Left lung (tissue), 14 donors: ENCODE measurements around the gene IREB2. TPM values are rescaled to one million over a fixed set of nuclear protein-coding genes. Genes with fewer than 3 reads are reported as not detected.

Source experiments
- ATAC-seq: fragments of 200-7000 bp; cut with Tn5 transposase; one replicate; pipeline ENCODE4 v1.9.1; 2020; ENCODE audit warnings: moderate library complexity
- DNase-seq, 4 donors: peaks; one replicate each; pipeline ENCODE4 v3.0.0-alpha.2; 2013 to 2020
- H3K27ac ChIP-seq, 2 donors: fragments of 200-600 bp; sonication (generic) in 1 of 2; one replicate each; pipeline versions ENCODE4 v1.5.0 to v1.8.0; 2020 to 2021
- H3K27me3 ChIP-seq, 2 donors: fragments of 200-600 bp; sonication (generic) in 1 of 2; one replicate each; pipeline versions ENCODE4 v1.5.0 to v1.8.0; 2020 to 2021
- H3K36me3 ChIP-seq, 2 donors: fragments of 200-600 bp; sonication (generic) in 1 of 2; one replicate each; pipeline versions ENCODE4 v1.5.0 to v1.8.0; 2020 to 2021
- H3K4me1 ChIP-seq, 2 donors: fragments of 200-600 bp; one replicate each; pipeline ENCODE4 v1.8.0; 2021
- H3K4me3 ChIP-seq, 2 donors: fragments of 200-600 bp; sonication (generic) in 1 of 2; one replicate each; pipeline versions ENCODE4 v1.5.0 to v1.8.0; 2020 to 2021; ENCODE audit warnings: mild to moderate bottlenecking in 1 of 2
- H3K9me3 ChIP-seq, 2 donors: fragments of 200-600 bp; sonication (generic) in 1 of 2; one replicate each; pipeline versions ENCODE4 v1.5.0 to v1.8.0; 2020 to 2021
- intact Hi-C, 2 donors: fragments of 100-400 bp; cut with DNase I; formaldehyde crosslinking; loops; one replicate each; pipeline versions ENCODE4 v1.11.2 to v1.14.2; 2022
- long read RNA-seq, 12 donors: library from polyadenylated mRNA in 2 of 12; unstranded in 2 of 12; transcript quantifications; one replicate each; pipeline ENCODE4 v2.0.0 and lab custom pipeline, GENCODE V29; 2019 to 2026
- polyA plus RNA-seq, 6 donors: library from polyadenylated mRNA; unstranded; fragments of 120-200 nt; gene quantifications; one replicate each; pipeline ENCODE4 v1.2.1, GENCODE V29; 2013; ENCODE audit not compliant: insufficient read length in 6 of 6
- total RNA-seq, 2 donors: library from RNA; stranded (reverse); fragmentation: NEBNext Ultra II Directional; extraction: Animal tissue kit (Norgen Biotek cat#: 25700); gene quantifications; one replicate each; pipeline ENCODE4 v1.2.1, GENCODE V29; 2021
- TF ChIP-seq, protein P1 (sequence below), 2 donors: fragments of 200-600 bp; sonication (generic) in 1 of 2; IDR thresholded peaks; one replicate each; pipeline versions ENCODE4 v1.5.0 to v1.8.0; 2021; ENCODE audit warnings: antibody characterized with exemption in 2 of 2
- donor health status: DM: no; HTN: yes; CAD: no.
- donor health status: DM: no; HTN: no; CAD: no.

IREB2 gene, protein sequence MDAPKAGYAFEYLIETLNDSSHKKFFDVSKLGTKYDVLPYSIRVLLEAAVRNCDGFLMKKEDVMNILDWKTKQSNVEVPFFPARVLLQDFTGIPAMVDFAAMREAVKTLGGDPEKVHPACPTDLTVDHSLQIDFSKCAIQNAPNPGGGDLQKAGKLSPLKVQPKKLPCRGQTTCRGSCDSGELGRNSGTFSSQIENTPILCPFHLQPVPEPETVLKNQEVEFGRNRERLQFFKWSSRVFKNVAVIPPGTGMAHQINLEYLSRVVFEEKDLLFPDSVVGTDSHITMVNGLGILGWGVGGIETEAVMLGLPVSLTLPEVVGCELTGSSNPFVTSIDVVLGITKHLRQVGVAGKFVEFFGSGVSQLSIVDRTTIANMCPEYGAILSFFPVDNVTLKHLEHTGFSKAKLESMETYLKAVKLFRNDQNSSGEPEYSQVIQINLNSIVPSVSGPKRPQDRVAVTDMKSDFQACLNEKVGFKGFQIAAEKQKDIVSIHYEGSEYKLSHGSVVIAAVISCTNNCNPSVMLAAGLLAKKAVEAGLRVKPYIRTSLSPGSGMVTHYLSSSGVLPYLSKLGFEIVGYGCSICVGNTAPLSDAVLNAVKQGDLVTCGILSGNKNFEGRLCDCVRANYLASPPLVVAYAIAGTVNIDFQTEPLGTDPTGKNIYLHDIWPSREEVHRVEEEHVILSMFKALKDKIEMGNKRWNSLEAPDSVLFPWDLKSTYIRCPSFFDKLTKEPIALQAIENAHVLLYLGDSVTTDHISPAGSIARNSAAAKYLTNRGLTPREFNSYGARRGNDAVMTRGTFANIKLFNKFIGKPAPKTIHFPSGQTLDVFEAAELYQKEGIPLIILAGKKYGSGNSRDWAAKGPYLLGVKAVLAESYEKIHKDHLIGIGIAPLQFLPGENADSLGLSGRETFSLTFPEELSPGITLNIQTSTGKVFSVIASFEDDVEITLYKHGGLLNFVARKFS
- total RNA-seq, result 10 to 100 TPM; 42.3 to 53.5 TPM
- 10 to 100 TPM; 67.2 to 81.8 (median 74.1) TPM for polyA plus RNA-seq
- long read RNA-seq, donor 1, full-length matches to known transcripts, result 8 of 8 reads
- long read RNA-seq, donor 1, partial matches to known transcripts, result 0 of 8 reads
- long read RNA-seq, donor 1, other reads (novel, unspliced or antisense), result 0 of 8 reads
- long read RNA-seq, donor 2, full-length matches to known transcripts, result 4 of 60 reads
- long read RNA-seq, donor 2, partial matches to known transcripts, result 56 of 60 reads
- long read RNA-seq, donor 2, other reads (novel, unspliced or antisense), result 0 of 60 reads
- long read RNA-seq, donor 3, full-length matches to known transcripts, result 5 of 5 reads
- long read RNA-seq, donor 3, partial matches to known transcripts, result 0 of 5 reads
- long read RNA-seq, donor 3, other reads (novel, unspliced or antisense), result 0 of 5 reads
- long read RNA-seq, donor 4, full-length matches to known transcripts, result 1 of 4 reads
- long read RNA-seq, donor 4, partial matches to known transcripts, result 2 of 4 reads
- long read RNA-seq, donor 4, other reads (novel, unspliced or antisense), result 1 of 4 reads
- long read RNA-seq, donor 5, full-length matches to known transcripts, result 9 of 15 reads
- long read RNA-seq, donor 5, partial matches to known transcripts, result 6 of 15 reads
- long read RNA-seq, donor 5, other reads (novel, unspliced or antisense), result 0 of 15 reads
- long read RNA-seq, donor 6, full-length matches to known transcripts, result 8 of 8 reads
- long read RNA-seq, donor 6, partial matches to known transcripts, result 0 of 8 reads
- long read RNA-seq, donor 6, other reads (novel, unspliced or antisense), result 0 of 8 reads
- long read RNA-seq, donor 7, full-length matches to known transcripts, result 4 of 9 reads
- long read RNA-seq, donor 7, partial matches to known transcripts, result 5 of 9 reads
- long read RNA-seq, donor 7, other reads (novel, unspliced or antisense), result 0 of 9 reads
- long read RNA-seq, donor 8, full-length matches to known transcripts, result 6 of 6 reads
- long read RNA-seq, donor 8, partial matches to known transcripts, result 0 of 6 reads
- long read RNA-seq, donor 8, other reads (novel, unspliced or antisense), result 0 of 6 reads
- long read RNA-seq, donor 9, full-length matches to known transcripts, result 1 of 1 reads
- long read RNA-seq, donor 9, partial matches to known transcripts, result 0 of 1 reads
- long read RNA-seq, donor 9, other reads (novel, unspliced or antisense), result 0 of 1 reads
- long read RNA-seq, donor 10, partial matches to known transcripts, result 1 of 2 reads
- long read RNA-seq, donor 10, other reads (novel, unspliced or antisense), result 1 of 2 reads
- long read RNA-seq, donor 11, result 0 reads
- long read RNA-seq, donor 12, full-length matches to known transcripts, result 9 of 53 reads
- long read RNA-seq, donor 12, partial matches to known transcripts, result 44 of 53 reads
- long read RNA-seq, donor 12, other reads (novel, unspliced or antisense), result 0 of 53 reads

DNA sequence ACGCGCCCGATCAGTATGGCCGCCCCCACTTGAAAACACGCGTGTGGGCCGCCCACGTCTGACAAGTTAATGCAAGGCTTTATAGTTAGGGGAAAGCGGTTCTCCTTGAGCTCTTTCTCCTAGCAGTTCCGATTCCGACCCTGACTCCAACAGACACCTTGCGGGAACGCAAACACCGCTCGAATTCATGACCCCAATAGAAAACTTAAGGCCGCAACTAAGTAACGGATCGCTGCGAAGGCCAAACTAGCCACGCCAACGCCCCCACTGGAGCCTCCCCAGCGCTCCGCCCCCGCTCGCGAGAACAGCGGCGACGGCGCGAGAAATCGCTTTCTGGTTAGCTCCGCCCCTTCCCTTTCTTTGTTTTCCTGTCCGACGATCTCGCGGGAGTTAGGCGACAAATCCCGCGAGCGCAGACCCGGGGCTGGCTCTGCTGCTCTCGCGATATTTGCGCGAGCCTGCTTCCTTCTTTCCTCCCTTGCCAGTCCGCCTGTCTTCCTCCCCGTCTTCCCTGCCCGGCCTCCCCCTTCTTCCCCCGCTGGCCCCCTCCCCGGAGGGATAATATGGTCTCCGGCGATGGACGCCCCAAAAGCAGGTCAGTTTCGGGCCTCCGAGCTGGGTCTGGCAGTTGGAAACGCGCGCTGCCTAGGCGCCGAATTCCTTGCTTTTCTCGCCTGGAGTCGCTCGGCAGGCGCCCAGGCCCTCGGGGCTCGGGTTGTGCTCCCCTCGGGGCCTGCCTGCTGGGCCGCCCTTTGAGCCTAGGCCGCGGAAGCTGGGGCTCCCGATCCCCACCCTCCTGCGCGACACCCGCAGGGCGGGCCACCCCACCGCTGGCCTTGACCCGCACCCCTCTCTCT lies at the start of gene IREB2:
IREB2 (plus strand) TSS at position 455 of the 857 bp plus-strand sequence; CDS start at position 577, 122 bp downstream.
- peak within 1 kb of the TSS; percentile 90 to 94 for H3K27ac ChIP-seq
- H3K4me3 ChIP-seq, result peak within 1 kb of the TSS; percentile 95 to 100
- H3K4me1 ChIP-seq, result peaks cover 5 to 49% of the 10 kb centered on the region in 2 donors
- no peaks in the 10 kb centered on the region for H3K27me3 ChIP-seq
- peaks cover 0 to 23% of the 10 kb centered on the region in 2 donors for H3K36me3 ChIP-seq
- H3K9me3 ChIP-seq, result no peaks in the 10 kb centered on the region
- TF ChIP-seq, protein P1, sequence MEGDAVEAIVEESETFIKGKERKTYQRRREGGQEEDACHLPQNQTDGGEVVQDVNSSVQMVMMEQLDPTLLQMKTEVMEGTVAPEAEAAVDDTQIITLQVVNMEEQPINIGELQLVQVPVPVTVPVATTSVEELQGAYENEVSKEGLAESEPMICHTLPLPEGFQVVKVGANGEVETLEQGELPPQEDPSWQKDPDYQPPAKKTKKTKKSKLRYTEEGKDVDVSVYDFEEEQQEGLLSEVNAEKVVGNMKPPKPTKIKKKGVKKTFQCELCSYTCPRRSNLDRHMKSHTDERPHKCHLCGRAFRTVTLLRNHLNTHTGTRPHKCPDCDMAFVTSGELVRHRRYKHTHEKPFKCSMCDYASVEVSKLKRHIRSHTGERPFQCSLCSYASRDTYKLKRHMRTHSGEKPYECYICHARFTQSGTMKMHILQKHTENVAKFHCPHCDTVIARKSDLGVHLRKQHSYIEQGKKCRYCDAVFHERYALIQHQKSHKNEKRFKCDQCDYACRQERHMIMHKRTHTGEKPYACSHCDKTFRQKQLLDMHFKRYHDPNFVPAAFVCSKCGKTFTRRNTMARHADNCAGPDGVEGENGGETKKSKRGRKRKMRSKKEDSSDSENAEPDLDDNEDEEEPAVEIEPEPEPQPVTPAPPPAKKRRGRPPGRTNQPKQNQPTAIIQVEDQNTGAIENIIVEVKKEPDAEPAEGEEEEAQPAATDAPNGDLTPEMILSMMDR (IDR thresholded peaks at IDR 0.05), result peak in 1 of 2 donors; percentile 40
- peak; percentile 95 for ATAC-seq
- intact Hi-C loops, result no loop called here
- peak; percentile 97 to 100 (median 98) for DNase-seq

DNA sequence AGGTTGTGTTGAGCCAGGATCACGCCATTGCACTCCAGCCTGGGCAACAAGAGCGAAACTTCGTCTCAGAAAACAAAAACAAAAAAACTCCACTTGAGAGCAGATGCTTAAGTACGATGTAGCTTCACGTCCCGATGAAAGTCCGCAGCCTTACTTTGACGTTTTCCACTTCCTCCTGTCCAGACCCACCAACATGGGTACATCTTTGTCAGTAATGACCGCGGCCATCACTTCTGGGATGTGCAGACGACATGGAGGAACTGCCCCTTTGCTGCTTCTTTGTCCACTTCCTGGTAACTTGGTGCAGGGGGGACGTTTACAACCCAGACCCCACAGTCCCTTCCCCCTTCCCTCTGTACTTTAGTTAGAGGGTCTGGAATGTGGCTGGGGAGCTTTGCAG lies 49.2 kb upstream of the IREB2 start:
- DNase-seq (no peak), ATAC-seq (no peak)
- Histone ChIP-seq H3K27me3 (peaks cover 0 to 35% of the 10 kb centered on the region in 2 donors), H3K27ac (no peak overlapping the region), H3K4me1 (no peaks in the 10 kb centered on the region), H3K36me3 (no peaks in the 10 kb centered on the region), H3K4me3 (no peak overlapping the region), H3K9me3 (no peaks in the 10 kb centered on the region)
- TF ChIP-seq, protein P1 (IDR thresholded peaks at IDR 0.05), result no peak
- intact Hi-C loops, result no loop called here

DNA sequence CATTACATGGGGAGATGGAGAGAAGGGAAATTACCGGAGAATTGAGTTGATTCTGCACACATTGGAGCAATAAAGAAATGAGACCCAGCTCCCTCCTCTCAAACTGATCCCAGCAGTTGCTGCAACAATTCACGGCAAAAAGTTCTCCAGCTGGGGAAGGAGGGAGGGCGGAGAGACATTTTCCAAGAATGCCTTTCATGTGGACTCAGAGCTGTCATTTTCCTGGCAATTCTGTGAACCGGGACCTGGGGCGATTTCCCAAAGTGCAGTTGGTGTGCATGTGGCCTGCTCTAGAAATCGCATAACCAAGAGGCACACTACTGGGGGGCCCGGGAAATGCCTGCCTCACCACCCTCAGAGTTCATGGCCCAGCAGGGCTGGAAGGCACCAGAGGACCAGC lies 48.7 kb upstream of the IREB2 start:
- H3K4me1 ChIP-seq, result no peaks in the 10 kb centered on the region
- DNase-seq (peak in 2 of 4 donors; percentile 28 to 46), ATAC-seq (peak; percentile 22)
- TF ChIP-seq, protein P1 (IDR thresholded peaks at IDR 0.05), result no peak
- no peak overlapping the region for H3K27ac ChIP-seq
- intact Hi-C loops, result no loop called here
- H3K27me3 ChIP-seq, result peaks cover 0 to 30% of the 10 kb centered on the region in 2 donors
- H3K4me3 ChIP-seq, result no peak overlapping the region
- no peaks in the 10 kb centered on the region for H3K9me3 ChIP-seq
- no peaks in the 10 kb centered on the region for H3K36me3 ChIP-seq
